Measurements from ENCODE around the gene CDKL5. TPM values are rescaled to one million over a fixed set of nuclear protein-coding genes. Genes with fewer than 3 reads are reported as not detected.

Gene CDKL5
- total RNA-seq, 1 donor from 2014 or later = 6.8 TPM

DNA sequence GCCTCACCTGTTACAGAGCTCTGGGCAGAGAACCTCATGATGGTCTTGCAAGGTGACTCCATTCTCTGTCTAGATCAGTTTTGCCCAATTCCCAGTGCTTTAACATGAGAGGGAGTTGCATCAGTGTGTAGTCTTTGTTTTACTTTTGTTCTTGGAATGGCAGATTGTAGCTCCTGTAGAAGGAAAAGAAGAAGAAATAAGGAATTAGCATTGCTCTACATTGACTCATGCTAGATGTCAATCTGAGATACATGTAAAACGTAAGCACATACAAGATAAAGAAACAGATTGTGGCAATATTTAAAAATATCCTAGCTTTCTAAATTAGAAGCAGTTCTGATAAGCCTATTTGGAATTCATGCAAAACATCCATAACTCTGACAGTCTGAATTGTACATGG is 266.0 kb downstream of the CDKL5 start:
- DNase-seq (ENCODE audit: low spot score) = no peak

- DNase-seq (ENCODE audit: low spot score) = no peak
Measured at GRCh38 chrX:18692541-18692940, 267.1 kb downstream of the CDKL5 start.

DNA sequence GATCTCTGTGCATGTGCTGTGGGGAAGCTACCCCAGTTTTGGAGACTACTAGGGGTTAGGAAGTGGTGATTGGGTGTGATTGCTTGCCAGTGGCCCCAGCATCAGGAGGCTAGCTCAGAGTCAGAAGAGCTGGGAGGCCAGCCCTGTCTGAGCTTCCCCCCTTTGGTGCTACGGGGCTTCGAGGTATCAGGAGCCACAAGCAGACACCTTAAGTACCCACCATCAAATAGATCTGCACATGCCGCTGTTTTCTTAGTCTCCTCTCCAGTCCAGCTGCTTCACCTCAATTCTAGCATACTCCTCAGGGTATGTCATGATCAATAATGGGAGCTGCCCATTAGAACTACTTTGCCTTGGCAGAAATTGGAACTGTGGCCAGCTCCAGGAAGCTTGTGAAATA is 271.2 kb downstream of the CDKL5 start:
- DNase-seq (ENCODE audit: low spot score) = no peak

DNA sequence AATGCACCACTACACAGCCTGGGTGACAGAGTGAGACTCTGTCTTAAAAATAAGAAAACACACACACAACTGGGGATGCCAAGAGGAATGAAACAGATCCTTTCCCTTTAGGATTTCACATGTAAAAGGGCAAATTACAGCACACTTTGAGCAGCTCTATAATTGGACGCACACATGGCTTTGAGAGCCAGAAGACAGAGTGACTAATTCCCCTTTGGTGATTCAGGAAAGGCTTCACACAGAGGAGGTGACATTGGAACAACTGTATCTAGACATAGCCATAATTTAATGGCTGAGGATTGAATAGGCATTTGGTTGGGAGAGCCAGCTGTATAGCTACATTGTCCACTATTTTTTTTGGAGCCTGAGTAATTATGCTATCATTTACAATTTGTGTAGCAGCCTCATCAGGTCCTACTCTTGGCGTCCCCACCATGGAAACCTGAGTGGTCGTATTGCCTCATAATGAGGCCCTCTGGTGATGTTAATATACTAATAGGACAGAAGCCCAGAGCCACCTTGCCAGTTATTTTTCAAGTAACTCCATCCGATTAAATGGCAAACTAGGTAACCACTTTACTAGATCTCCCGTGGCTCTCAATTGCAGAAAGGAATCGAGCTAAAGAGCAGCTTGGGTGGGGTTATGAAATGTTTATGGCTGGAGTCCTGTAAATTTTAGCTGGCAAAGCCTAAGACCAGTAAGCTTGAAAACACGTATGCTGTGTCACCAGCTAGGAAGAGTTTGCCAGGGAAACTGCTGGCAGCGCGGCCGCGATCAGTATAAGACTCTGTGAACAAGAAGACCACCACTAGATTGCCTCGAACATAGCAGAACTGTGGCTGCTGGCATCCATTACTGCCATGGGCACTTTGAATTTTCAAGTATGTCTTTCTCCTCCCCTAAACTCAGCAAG is 273.6 kb downstream of the CDKL5 start:
- DNase-seq (ENCODE audit: low spot score) = no peak

DNA sequence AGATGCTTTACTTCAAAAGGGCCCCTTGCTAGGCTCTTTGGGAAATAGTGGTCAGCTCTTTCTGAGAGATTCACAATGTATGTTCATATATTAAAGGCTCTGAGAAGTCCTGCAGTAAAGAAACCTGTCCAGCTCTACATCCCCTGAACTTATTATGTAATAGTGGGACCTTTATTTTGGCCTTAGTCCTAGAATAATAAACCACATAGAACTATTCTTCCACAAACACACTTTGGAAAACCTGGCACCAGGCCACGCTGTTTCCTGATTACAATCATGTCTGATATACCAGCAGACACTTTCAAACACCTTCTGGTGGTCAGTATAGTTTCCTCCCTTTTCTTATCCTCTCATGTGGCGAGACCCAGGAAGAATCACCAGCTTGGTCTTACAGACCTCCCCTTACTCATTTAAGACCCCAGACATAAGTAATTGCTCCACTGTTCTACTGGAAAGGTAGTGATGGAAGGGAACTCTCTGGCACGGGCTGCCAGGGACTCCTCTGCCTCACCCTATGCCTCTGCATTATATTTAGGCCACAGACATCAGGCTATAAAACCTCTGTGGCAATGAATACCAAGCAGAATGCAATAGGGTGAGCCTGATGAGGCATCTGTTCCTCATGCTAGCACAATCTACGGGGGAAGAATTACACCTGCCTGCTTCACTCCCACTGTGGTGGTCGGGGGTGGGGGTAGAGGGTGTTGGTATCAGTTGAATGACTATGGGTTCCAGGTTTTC is 276.4 kb downstream of the CDKL5 start:
- no peak for DNase-seq (ENCODE audit: low spot score)

DNA sequence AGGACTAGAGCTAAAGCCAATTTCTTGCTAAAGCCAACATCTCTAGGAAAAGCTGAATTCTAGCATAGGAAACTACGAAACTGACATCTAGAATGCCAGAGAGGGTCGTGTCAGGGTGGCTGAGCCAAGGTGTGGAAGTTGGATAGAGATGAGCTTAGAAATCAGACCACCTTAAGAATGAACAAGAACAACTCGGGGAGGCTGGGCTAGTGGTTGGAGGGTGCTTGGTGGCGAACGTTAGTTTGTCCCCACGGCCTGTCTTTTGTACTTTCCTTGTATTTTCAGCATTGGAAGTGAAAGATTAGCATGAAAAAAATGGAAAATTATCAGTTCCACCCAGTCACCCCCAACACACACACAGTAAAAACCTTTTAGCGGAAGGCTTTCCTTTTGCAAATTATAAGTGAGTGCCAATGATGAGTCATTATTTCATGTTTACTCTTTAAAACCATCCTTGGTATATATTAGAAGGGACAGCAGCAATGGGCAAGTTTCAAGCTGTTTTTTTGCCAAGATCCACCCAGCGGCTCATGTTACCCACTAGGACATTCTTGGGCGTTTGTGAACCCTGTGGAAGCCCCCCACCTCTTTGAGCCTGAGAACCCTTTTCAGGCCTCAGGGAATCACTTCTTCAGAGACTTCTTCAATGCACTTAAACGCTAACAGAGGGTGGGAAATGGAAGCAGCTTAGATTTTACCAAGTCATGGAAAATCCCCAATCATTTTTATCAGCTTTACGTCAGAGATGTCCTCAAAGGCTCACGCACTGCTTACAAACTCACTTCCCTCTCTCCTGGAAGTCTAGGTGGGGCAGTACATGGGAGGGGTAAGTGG is 277.2 kb downstream of the CDKL5 start:
- no peak for DNase-seq (ENCODE audit: low spot score)

Other genes starting within 250 kb of the CDKL5 start
- not detected for gene BEND2, start 204.7 kb upstream of the CDKL5 start, total RNA-seq
- gene SCML2, start 70.9 kb upstream of the CDKL5 start, total RNA-seq = 2.1 TPM
- gene RS1, start 246.5 kb downstream of the CDKL5 start, total RNA-seq = not detected

Measured in mesenteric fat pad (tissue), 1 donor.